ENCODE data around the gene LCLAT1. TPM values are rescaled to one million over a fixed set of nuclear protein-coding genes. Genes with fewer than 3 reads are reported as not detected.

LCLAT1 gene
- total and polyA plus RNA-seq, 2 of the 4 experiments (the other 2 are of a cell fraction): 7.5 to 11.5 TPM

DNA sequence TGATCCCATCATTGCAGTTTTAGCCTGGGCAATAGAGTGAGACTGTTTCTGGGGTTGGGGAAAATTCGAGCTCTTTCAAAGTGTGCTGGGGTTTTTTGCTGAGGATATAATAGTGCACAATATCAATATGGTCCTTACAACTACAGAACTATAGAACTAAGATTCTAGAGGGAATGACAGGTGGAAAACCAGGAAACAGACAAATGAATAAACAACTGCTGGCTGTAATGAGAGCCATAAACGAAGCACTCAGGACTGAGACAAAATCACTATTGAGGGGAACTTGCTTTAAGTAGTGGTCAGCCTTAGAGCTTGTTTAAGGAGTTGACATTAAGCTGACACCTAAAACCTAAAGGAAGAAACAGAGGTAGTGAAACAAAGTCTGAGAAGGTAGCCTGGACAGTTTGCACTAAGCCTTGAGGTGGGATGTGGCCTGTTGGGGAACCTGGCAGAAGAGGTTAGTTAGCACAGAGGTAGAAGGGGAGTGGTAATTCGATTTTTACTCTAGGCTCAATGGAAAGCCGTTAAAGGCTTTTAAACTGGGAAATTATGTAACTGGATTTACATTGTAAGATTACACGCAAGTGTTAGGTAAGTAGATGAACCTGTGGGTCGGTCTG, 33.8 kb downstream of the LCLAT1 start:
- WGBS, 2 experiments (ENCODE audit: extremely low coverage in 2 of 2, insufficient read length in 1 of 2): 86% methylated on average over 4 of the region's 6 CpGs; no CpG with 5 or more reads in 1 of the 2 experiments
- Histone ChIP-seq H3K36me3 (ENCODE audit: control insufficient read depth, insufficient read depth, low read length) (peaks cover 2% of the 10 kb centered on the region; the same call in 1 of the 2 replicates), H3K23ac (ENCODE audit: low read depth, low read length) (no peak overlapping the region), H3K9ac (ENCODE audit: low read depth, low read length) (no peak overlapping the region), H3K4ac (ENCODE audit: low read depth, low read length) (no peak overlapping the region), H3K9me1 (ENCODE audit: insufficient read depth, low read length) (peaks cover 8% of the 10 kb centered on the region; the same call in 1 of the 2 replicates), H3K4me1 (ENCODE audit: control insufficient read depth, insufficient read depth, low read length) (peaks cover 7% of the 10 kb centered on the region), H3K18ac (ENCODE audit: low read depth, low read length) (no peak overlapping the region), H3K4me3 (ENCODE audit: insufficient read depth, low read depth, low read length) (no peak overlapping the region), H2BK120ac (ENCODE audit: low read depth, low read length) (peak overlapping the region; percentile 62; the same call in 1 of the 2 replicates), H3K79me1 (ENCODE audit: low read depth in 1 of 2, low read length in 2 of 2) (peaks cover 34 to 49% of the 10 kb centered on the region in 2 experiments), H4K8ac (ENCODE audit: low read depth in 2 of 2, low read length in 2 of 2) (no peak overlapping the region), H2AK5ac (ENCODE audit: low read depth, low read length) (no peak overlapping the region; the same call in 1 of the 2 replicates), H2AFZ (replicated peaks; ENCODE audit: low read length, poor library complexity) (no peak overlapping the region), H2BK5ac (ENCODE audit: low read depth, low read length, poor library complexity, severe bottlenecking) (no peak overlapping the region), H4K20me1 (ENCODE audit: insufficient read depth, low read length) (no peaks in the 10 kb centered on the region), H3K4me2 (ENCODE audit: low read depth, low read length) (no peak overlapping the region), H4K91ac (ENCODE audit: insufficient read depth, low read depth, low read length) (no peak overlapping the region), H3K9me3 (ENCODE audit: control insufficient read depth, insufficient read depth, low read length) (no peaks in the 10 kb centered on the region), H3K27ac (ENCODE audit: insufficient read depth, low read length) (no peak overlapping the region), H3K27me3 (ENCODE audit: control insufficient read depth, insufficient read depth, low read length) (no peaks in the 10 kb centered on the region), H3K56ac (ENCODE audit: extremely low read depth, insufficient read depth, low read length) (no peak overlapping the region), H2AK9ac (replicated peaks; ENCODE audit: low read depth, low read length, poor library complexity) (no peak overlapping the region), H4K5ac (ENCODE audit: low read depth, low read length) (no peak overlapping the region), H2BK15ac (ENCODE audit: low read depth, low read length) (peak overlapping the region; percentile 70; the same call in 1 of the 3 replicates), H3K14ac (replicated peaks; ENCODE audit: low read depth, low read length) (peak overlapping the region; percentile 44; the same call in 1 of the 2 replicates), H2BK20ac (ENCODE audit: low read depth, low read length) (peak overlapping the region; percentile 90; the same call in 1 of the 2 replicates)
- no peak for ATAC-seq (ENCODE audit: low read depth)
- dilution Hi-C loops (cut with HindIII; ENCODE audit: low sequenced_read_pairs, unreplicated experiment) (no loop called here), intact Hi-C loops (cut with micrococcal nuclease) (no loop called here), in situ Hi-C loops (cut with MboI; ENCODE audit: low sequenced_read_pairs) (no loop called here)
- BruUV-seq (replicated peaks): no TSS peak
- ChIA-PET POLR2A (ENCODE audit: unreplicated experiment) (interaction anchor here (0.6 kb wide), 1 partner anchor 249 kb away, joined by 3 read pairs; no protein-coding TSS in a partner anchor), CTCF (interaction anchor here (0.6 to 0.9 kb wide), 2 partner anchors 69 to 181 kb away, joined by 3 read pairs; no protein-coding TSS in a partner anchor)
- DNase-seq: no peak
- TF ChIP-seq NFE2L2 (IDR thresholded peaks at IDR 0.05; ENCODE audit: low read depth, low read length) (no peak), BHLHE40 (IDR thresholded peaks at IDR 0.05; ENCODE audit: low read depth, low read length) (no peak), FOS (IDR thresholded peaks at IDR 0.05; ENCODE audit: low read depth, low read length) (no peak)
